Fibroblast of lung (primary cell): ENCODE results near the gene SEMA4G. TPM values are rescaled to one million over a fixed set of nuclear protein-coding genes. Genes with fewer than 3 reads are reported as not detected.

Experiments
- DNase-seq, 2 donors: peaks; one replicate each; pipeline versions ENCODE4 v3.0.0 to v3.0.0-alpha.2; 2010; ENCODE audit warnings: low read depth in 2 of 2
- H2AFZ ChIP-seq: 2 replicates; pipeline ENCODE4 v1.5.1; 2012; ENCODE audit warnings: low read length, control low read depth, inconsistent platforms
- H3K27ac ChIP-seq: 2 replicates; pipeline ENCODE4 v1.5.1; 2011; ENCODE audit warnings: low read length, control low read depth; ENCODE audit not compliant: insufficient read depth
- H3K27me3 ChIP-seq: 2 replicates; pipeline ENCODE4 v1.5.1; 2011; ENCODE audit warnings: mild to moderate bottlenecking, low read length; ENCODE audit not compliant: control insufficient read depth, insufficient read depth
- H3K36me3 ChIP-seq: 2 replicates; pipeline ENCODE4 v1.5.1; 2011; ENCODE audit warnings: low read length; ENCODE audit not compliant: control insufficient read depth, insufficient read depth
- H3K4me1 ChIP-seq: 2 replicates; pipeline ENCODE4 v1.5.1; 2011; ENCODE audit warnings: low read length; ENCODE audit not compliant: control insufficient read depth, insufficient read depth; ENCODE audit errors: extremely low read depth
- H3K4me2 ChIP-seq: 2 replicates; pipeline ENCODE4 v1.5.1; 2011; ENCODE audit warnings: low read length, control low read depth; ENCODE audit not compliant: insufficient read depth; ENCODE audit errors: extremely low read depth
- H3K4me3 ChIP-seq, 4 experiments: fragments of 200-600 bp in 1 of 4; sonication (generic) in 1 of 4; replicated peaks in 1 of 4; 2 replicates each; pipeline ENCODE4 v1.5.1; 2011 to 2016; ENCODE audit warnings: low read length in 4 of 4, low read depth in 3 of 4, mild to moderate bottlenecking in 3 of 4, control low read depth in 2 of 4, inconsistent platforms in 1 of 4, mixed read lengths in 1 of 4; ENCODE audit not compliant: insufficient read depth in 1 of 4; ENCODE audit errors: control extremely low read depth in 1 of 4
- H3K79me2 ChIP-seq: 2 replicates; pipeline ENCODE4 v1.5.1; 2012; ENCODE audit warnings: mild to moderate bottlenecking, low read length, inconsistent platforms; ENCODE audit not compliant: control insufficient read depth, insufficient read depth
- H3K9ac ChIP-seq: 2 replicates; pipeline ENCODE4 v1.5.1; 2011; ENCODE audit warnings: mild to moderate bottlenecking, low read length, control low read depth; ENCODE audit not compliant: insufficient read depth
- H3K9me3 ChIP-seq: 2 replicates; pipeline ENCODE4 v1.5.1; 2012; ENCODE audit warnings: low read depth, low read length; ENCODE audit not compliant: control insufficient read depth, insufficient read depth
- H4K20me1 ChIP-seq: 2 replicates; pipeline ENCODE4 v1.5.1; 2011; ENCODE audit warnings: low read length; ENCODE audit not compliant: control insufficient read depth, insufficient read depth; ENCODE audit errors: extremely low read depth
- EZH2 ChIP-seq: IDR thresholded peaks from 2 replicates; pipeline ENCODE4 v1.5.1; 2012; ENCODE audit warnings: low read length, control low read depth, mild to moderate bottlenecking; ENCODE audit errors: missing control alignments
- polyA plus RNA-seq, 2 donors: library from polyadenylated mRNA; depleted of rRNA in 1 of 2; stranded (reverse) in 1 of 2; unstranded in 1 of 2; fragments of >200 nt; gene quantifications; 2 replicates each; pipeline ENCODE4 v1.2.1, GENCODE V29; 2011 to 2012; ENCODE audit warnings: missing spikeins in 1 of 2
- total RNA-seq: library from RNA; depleted of rRNA; stranded (reverse); fragments of >200 nt; gene quantifications from 2 replicates; pipeline ENCODE4 v1.2.1, GENCODE V29; 2014
- TF ChIP-seq, protein P1 (sequence below), 2 donors: IDR thresholded peaks in 1 of 2; conservative IDR thresholded peaks in 1 of 2; 1 replicate in 1 of 2; 2 replicates in 1 of 2; pipeline ENCODE4 v1.5.1; 2011 to 2012; ENCODE audit warnings: low read length in 2 of 2, control low read depth in 1 of 2, inconsistent platforms in 1 of 2, low read depth in 1 of 2, mild to moderate bottlenecking in 1 of 2

SEMA4G gene
- total and polyA plus RNA-seq, 2 donors (not counting 1 experiment from before 2014, with no cell fraction given), result 1.8 to 3.2 TPM

- Histone ChIP-seq H3K4me2 (no peak overlapping the region), H3K9me3 (no peaks in the 10 kb centered on the region), H4K20me1 (no peaks in the 10 kb centered on the region), H3K9ac (no peak overlapping the region), H2AFZ (no peak overlapping the region), H3K27ac (no peak overlapping the region), H3K4me1 (no peaks in the 10 kb centered on the region), H3K27me3 (no peaks in the 10 kb centered on the region), H3K79me2 (no peaks in the 10 kb centered on the region), H3K36me3 (peaks cover 5% of the 10 kb centered on the region), H3K4me3 (no peak overlapping the region)
- TF ChIP-seq, protein P1, sequence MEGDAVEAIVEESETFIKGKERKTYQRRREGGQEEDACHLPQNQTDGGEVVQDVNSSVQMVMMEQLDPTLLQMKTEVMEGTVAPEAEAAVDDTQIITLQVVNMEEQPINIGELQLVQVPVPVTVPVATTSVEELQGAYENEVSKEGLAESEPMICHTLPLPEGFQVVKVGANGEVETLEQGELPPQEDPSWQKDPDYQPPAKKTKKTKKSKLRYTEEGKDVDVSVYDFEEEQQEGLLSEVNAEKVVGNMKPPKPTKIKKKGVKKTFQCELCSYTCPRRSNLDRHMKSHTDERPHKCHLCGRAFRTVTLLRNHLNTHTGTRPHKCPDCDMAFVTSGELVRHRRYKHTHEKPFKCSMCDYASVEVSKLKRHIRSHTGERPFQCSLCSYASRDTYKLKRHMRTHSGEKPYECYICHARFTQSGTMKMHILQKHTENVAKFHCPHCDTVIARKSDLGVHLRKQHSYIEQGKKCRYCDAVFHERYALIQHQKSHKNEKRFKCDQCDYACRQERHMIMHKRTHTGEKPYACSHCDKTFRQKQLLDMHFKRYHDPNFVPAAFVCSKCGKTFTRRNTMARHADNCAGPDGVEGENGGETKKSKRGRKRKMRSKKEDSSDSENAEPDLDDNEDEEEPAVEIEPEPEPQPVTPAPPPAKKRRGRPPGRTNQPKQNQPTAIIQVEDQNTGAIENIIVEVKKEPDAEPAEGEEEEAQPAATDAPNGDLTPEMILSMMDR (conservative IDR thresholded peaks at IDR 0.05 in 1 of 2, IDR thresholded peaks at IDR 0.05 in 1 of 2; ENCODE audit: low read depth in 1 of 2, low read length in 2 of 2), result no peak
- TF ChIP-seq EZH2, result no peak
- DNase-seq, result no peak
These were observed 9.1 kb upstream of the SEMA4G start for GRCh38 chr10:100960251-100960650.

GRCh38 chr10:100962351-100963080 lies 6.8 kb upstream of the SEMA4G start:
- H3K27me3 ChIP-seq, result no peaks in the 10 kb centered on the region
- DNase-seq, result peak in 1 of 2 donors; percentile 56
- H2AFZ ChIP-seq, result no peak overlapping the region
- peaks cover 4% of the 10 kb centered on the region for H3K36me3 ChIP-seq
- H3K79me2 ChIP-seq, result no peaks in the 10 kb centered on the region
- no peaks in the 10 kb centered on the region for H3K4me1 ChIP-seq
- no peaks in the 10 kb centered on the region for H4K20me1 ChIP-seq
- TF ChIP-seq EZH2, result no peak
- TF ChIP-seq, protein P1 (conservative IDR thresholded peaks at IDR 0.05 in 1 of 2, IDR thresholded peaks at IDR 0.05 in 1 of 2; ENCODE audit: low read depth in 1 of 2, low read length in 2 of 2), result no peak
- no peaks in the 10 kb centered on the region for H3K9me3 ChIP-seq
- no peak overlapping the region for H3K4me2 ChIP-seq
- no peak overlapping the region for H3K27ac ChIP-seq
- H3K9ac ChIP-seq, result no peak overlapping the region
- H3K4me3 ChIP-seq, result no peak overlapping the region

DNA sequence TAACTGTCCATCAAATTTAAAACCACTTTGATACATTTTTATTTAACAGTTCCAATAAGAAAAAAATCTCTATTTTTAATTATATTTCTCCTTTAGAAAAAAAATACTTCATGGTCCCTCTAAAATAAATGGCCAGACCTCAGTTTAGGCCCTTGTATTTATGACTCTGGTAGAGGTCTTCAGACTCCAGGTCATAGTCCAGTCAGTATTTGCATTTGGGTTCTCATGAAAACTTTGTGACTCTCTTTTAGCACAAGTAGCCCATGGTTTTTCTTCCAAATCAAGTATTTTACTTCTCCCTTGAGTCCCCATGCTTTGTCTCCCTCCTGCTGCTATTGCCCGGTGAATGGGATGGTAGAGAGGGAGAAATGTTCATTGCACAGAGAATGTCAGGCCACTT lies 5.5 kb upstream of the SEMA4G start:
- Histone ChIP-seq H3K27ac (no peak overlapping the region), H4K20me1 (no peaks in the 10 kb centered on the region), H3K27me3 (no peaks in the 10 kb centered on the region), H3K9ac (no peak overlapping the region), H2AFZ (no peak overlapping the region), H3K4me2 (no peak overlapping the region), H3K36me3 (peaks cover 4% of the 10 kb centered on the region), H3K4me1 (peaks cover 1% of the 10 kb centered on the region), H3K9me3 (no peaks in the 10 kb centered on the region), H3K4me3 (no peak overlapping the region), H3K79me2 (no peaks in the 10 kb centered on the region)
- no peak for DNase-seq
- TF ChIP-seq EZH2, result no peak
- TF ChIP-seq, protein P1 (conservative IDR thresholded peaks at IDR 0.05 in 1 of 2, IDR thresholded peaks at IDR 0.05 in 1 of 2; ENCODE audit: low read depth in 1 of 2, low read length in 2 of 2), result no peak
